ENCODE data around the gene ANGPT4. TPM values are rescaled to one million over a fixed set of nuclear protein-coding genes. Genes with fewer than 3 reads are reported as not detected.

The ANGPT4 gene
- total and polyA plus RNA-seq, 9 of the 15 experiments (the other 6 are each of a cell fraction or from before 2014, with no cell fraction given), result not detected

DNA sequence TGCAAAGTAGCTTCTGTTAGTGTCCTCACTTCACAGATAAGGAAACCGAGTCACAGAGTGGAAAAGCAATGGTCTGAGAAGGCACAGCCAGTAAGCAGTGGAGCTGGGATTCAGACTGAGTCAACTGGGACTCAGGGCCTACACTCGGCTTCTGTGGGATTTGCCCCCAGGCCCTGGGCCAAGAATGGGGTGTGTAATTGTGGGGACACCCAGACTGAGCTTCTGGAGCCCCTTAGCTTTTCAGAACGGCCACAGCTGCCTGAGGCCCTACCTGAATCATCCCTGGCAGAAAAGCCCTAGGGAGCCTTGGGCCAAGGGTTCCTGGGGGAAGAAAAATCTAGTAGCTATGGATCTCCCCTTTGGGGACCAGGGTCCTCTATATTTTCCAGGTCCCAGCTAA, 6.5 kb downstream of the ANGPT4 start:
- 2% methylated on average over 3 of the region's 3 CpGs for WGBS (ENCODE audit: insufficient coverage, low coverage, missing lambda C conversion rate)
- DNase-seq (ENCODE audit: extremely low read depth in 1 of 4, low spot score in 3 of 4), result no peak
- H3K4me1 ChIP-seq (replicated peaks in 1 of 2; ENCODE audit: control insufficient read depth in 2 of 2, insufficient read depth in 2 of 2, low read length in 2 of 2), result no peaks in the 10 kb centered on the region
- H3K27ac ChIP-seq (ENCODE audit: extremely low read depth, low read depth, low read length), result no peak overlapping the region
- ChIA-PET CTCF (ENCODE audit: low intra/inter-chr PET ratio) (no interaction called here), POLR2A (interaction anchor here (0.6 to 1.0 kb wide), 2 partner anchors 8 to 31 kb away, joined by 3 read pairs; no protein-coding TSS in a partner anchor)
- intact Hi-C loops (cut with micrococcal nuclease), result no loop called here
- ATAC-seq, result no peak
- no peaks in the 10 kb centered on the region for H3K36me3 ChIP-seq (ENCODE audit: control insufficient read depth, insufficient read depth, low read length)
- in situ Hi-C loops (cut with MboI), result no loop called here
- H3K9me3 ChIP-seq (replicated peaks; ENCODE audit: control insufficient read depth, insufficient read depth, low read depth, low read length), result no peaks in the 10 kb centered on the region
- H2AFZ ChIP-seq (ENCODE audit: low read depth, low read length), result no peak overlapping the region
- H3K79me2 ChIP-seq (ENCODE audit: control insufficient read depth, insufficient read depth, low read length), result no peaks in the 10 kb centered on the region
- peaks cover under 1 to 15% of the 10 kb centered on the region in 2 experiments; a peak in 4 of 5 replicates for H3K27me3 ChIP-seq (ENCODE audit: control insufficient read depth in 2 of 2, insufficient read depth in 2 of 2, low read length in 2 of 2)
- no peak overlapping the region for H3K9ac ChIP-seq (ENCODE audit: insufficient read depth in 1 of 2, low read depth in 2 of 2, low read length in 2 of 2)
- no peaks in the 10 kb centered on the region for H3K9me1 ChIP-seq (ENCODE audit: control insufficient read depth, insufficient read depth, low read length)
- no peak for FAIRE-seq
- no peak overlapping the region for H3K4me2 ChIP-seq (ENCODE audit: insufficient read depth, low read length)
- H4K20me1 ChIP-seq (replicated peaks; ENCODE audit: control insufficient read depth, insufficient read depth, low read length), result no peaks in the 10 kb centered on the region
- no peak overlapping the region for H3K4me3 ChIP-seq
- no TSS peak for BruUV-seq (replicated peaks)
- TF ChIP-seq ZNF354B (CRISPR knock-in tag; IDR thresholded peaks at IDR 0.05), result no peak
- no peak for TF ChIP-seq ILK (tag; IDR thresholded peaks at IDR 0.05; ENCODE audit: borderline replicate concordance, low read depth)
- TF ChIP-seq RAD51 (IDR thresholded peaks at IDR 0.05; ENCODE audit: borderline replicate concordance, low read depth), result no peak
- TF ChIP-seq ARID3A (IDR thresholded peaks at IDR 0.05; ENCODE audit: borderline replicate concordance, low read depth, low read length), result no peak
- TF ChIP-seq HDGF (IDR thresholded peaks at IDR 0.05), result no peak
- no peak for TF ChIP-seq RBM34 (IDR thresholded peaks at IDR 0.05; ENCODE audit: borderline replicate concordance, insufficient read depth, low read length)
- TF ChIP-seq MTA3 (IDR thresholded peaks at IDR 0.05; ENCODE audit: borderline replicate concordance), result no peak
- TF ChIP-seq MYC (IDR thresholded peaks at IDR 0.05; ENCODE audit: low read depth, low read length), result no peak
- no peak for TF ChIP-seq MYC (CRISPR knock-in tag; IDR thresholded peaks at IDR 0.05; ENCODE audit: borderline replicate concordance, low read depth)
- TF ChIP-seq CHD7 (IDR thresholded peaks at IDR 0.05; ENCODE audit: low read depth, low read length), result no peak
- no peak for TF ChIP-seq ETV5 (CRISPR knock-in tag; IDR thresholded peaks at IDR 0.05; ENCODE audit: low read depth)

Measured in K562 (cell line).